Loucy (cell line): ENCODE data around the gene PPP1CB.

Source experiments
- EZH2phosphoT487 ChIP-seq: fragments of 200-600 bp; IDR thresholded peaks from 2 replicates; pipeline ENCODE4 v1.6.1; 2018; ENCODE audit warnings: antibody characterized with exemption, mild to moderate bottlenecking, moderate library complexity, borderline replicate concordance
- TF ChIP-seq, protein P1 (sequence below): fragments of 200-600 bp; sonication (generic); conservative IDR thresholded peaks from 2 replicates; pipeline ENCODE4 v1.5.1; 2014; ENCODE audit warnings: mild to moderate bottlenecking, antibody characterized with exemption, low read length

- TF ChIP-seq, protein P1, sequence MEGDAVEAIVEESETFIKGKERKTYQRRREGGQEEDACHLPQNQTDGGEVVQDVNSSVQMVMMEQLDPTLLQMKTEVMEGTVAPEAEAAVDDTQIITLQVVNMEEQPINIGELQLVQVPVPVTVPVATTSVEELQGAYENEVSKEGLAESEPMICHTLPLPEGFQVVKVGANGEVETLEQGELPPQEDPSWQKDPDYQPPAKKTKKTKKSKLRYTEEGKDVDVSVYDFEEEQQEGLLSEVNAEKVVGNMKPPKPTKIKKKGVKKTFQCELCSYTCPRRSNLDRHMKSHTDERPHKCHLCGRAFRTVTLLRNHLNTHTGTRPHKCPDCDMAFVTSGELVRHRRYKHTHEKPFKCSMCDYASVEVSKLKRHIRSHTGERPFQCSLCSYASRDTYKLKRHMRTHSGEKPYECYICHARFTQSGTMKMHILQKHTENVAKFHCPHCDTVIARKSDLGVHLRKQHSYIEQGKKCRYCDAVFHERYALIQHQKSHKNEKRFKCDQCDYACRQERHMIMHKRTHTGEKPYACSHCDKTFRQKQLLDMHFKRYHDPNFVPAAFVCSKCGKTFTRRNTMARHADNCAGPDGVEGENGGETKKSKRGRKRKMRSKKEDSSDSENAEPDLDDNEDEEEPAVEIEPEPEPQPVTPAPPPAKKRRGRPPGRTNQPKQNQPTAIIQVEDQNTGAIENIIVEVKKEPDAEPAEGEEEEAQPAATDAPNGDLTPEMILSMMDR: no peak
- no peak for TF ChIP-seq EZH2phosphoT487
Observed at GRCh38 chr2:28776471-28776870, 24.8 kb downstream of the PPP1CB start.
